Daoy (cell line): Measurements from ENCODE around the gene TMEM213. TPM values are rescaled to one million over a fixed set of nuclear protein-coding genes. Genes with fewer than 3 reads are reported as not detected.

Experiments
- DNase-seq: peaks from one replicate; pipeline ENCODE4 v3.0.0-alpha.2; 2015; ENCODE audit warnings: low read depth
- total RNA-seq: library from RNA; depleted of rRNA; stranded (reverse); fragments of >200 nt; shearing (Covaris generic); gene quantifications from 2 replicates; pipeline ENCODE4 v1.2.3, GENCODE V29; 2014; rRNA removed

TMEM213 gene, protein sequence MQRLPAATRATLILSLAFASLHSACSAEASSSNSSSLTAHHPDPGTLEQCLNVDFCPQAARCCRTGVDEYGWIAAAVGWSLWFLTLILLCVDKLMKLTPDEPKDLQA
- total RNA-seq = not detected in 2 replicates

DNA sequence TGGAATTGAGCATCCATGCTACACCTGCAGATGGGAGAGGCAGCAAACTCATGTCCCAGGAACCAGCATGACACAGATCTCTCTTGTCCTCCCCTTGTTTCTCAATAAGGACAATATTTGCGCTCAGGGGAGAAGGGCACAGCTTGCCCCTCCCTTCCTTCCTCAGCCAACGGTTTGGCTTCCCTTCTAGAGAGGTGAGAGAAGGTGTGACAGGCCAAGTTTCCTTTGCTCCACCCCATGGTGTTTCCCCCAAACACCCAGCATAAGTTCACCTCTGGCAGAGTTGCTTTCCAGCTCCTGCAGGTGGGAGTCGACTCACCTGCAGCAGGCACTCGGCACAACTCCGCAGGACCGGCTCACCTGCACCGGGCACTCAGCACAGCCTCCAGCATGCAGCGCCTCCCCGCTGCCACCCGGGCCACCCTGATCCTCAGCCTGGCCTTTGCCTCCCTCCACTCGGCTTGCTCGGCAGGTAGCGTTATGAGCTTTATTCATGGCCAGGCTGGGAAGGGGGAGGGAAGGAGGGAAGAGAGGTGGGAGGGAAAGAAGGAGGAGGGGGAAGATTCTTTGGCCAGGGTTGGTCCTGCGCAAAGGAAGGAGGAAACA is at the start of gene TMEM213, which contains the start of gene ATP6V0A4:
TMEM213 (plus strand) TSS at position 280 of the 606 bp plus-strand sequence; CDS start at position 391, 111 bp downstream.
ATP6V0A4 (minus strand) TSS at position 482 of the 606 bp plus-strand sequence. CDS start 26,949 bp downstream, outside the sequence.
- no peak for DNase-seq

DNA sequence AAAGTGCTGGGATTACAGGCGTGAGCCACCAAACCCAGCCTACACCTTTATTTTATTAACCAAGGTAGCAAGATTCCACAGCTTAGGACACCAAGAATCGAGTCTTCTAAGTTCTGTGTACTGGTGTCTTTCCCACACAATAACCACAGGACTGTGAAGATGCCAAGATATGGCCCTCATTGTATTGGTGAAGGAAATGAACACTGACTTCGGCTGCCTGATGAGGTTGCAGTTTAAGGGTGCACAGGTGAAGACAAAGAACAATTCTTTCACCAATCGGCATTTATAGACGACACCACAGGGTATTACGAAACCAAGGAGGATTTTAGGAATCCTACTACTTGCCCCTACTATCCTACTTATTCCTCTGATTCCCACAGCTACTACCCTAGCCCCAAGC is 49.1 kb upstream of the TMEM213 start:
- DNase-seq = no peak

DNA sequence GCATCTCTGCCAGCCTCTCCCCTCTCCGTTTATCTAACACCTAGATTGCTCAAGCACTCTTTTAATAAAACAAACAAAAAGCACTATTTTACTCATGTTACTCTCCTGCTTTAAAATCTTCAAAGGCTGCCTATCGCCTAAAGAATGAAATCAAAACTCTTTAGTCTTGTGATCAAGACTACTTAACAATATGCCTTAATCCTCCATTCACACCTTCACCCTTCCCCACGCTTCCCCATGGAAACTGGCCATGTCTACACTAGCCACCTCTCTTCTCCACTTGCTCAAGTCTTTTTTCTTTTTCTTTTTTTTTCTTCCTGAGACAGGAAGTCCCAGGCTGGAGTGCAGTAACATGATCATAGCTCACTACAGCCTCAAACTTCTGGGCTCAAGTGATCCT is 47.8 kb upstream of the TMEM213 start:
- no peak for DNase-seq

DNA sequence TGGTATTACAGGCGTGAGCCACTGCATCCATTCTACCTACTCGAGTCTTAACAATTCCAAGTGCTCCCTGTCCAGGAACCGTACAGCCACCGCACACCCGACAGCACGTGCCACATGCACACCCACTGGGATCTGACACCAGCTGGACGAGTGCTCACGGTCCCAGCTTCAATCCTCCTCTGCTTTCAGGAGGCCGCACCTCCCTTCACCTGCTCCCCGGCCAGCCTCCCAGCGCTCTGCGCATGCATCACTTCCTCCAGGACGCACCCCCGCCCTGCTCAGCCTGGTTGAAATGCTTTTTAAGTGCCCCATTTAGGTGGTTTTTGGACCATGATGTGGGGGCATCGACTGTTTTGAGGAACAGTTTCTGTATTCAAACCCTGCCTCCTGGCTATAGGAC is 47.3 kb upstream of the TMEM213 start:
- no peak for DNase-seq

DNA sequence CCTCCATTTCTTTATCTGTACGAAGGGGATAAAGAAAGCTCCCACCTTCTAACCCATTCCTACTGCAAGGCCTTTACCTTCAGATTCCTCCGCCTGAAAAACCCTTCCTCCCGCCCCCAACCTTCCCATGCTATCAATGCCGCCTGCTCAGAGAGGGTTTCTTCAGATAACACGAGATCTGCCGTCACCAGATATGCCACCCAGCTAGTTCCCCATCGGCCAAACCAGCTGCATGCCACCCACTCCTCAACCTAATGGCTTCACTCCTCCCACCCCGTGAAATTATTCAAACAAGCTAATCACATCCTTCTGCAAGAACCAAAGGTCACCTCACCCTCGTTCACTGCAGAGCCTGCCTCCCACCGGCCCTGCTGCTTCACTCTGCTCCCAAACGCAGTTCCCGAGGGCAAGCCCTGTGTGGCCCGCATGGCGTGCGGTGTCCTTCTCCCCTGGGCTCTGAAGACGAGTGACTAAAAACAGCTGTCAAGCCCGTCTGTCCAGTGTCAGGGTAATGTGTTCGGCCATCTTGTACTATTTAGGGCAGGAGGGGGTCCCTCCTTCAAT is 46.8 kb upstream of the TMEM213 start:
- no peak for DNase-seq

DNA sequence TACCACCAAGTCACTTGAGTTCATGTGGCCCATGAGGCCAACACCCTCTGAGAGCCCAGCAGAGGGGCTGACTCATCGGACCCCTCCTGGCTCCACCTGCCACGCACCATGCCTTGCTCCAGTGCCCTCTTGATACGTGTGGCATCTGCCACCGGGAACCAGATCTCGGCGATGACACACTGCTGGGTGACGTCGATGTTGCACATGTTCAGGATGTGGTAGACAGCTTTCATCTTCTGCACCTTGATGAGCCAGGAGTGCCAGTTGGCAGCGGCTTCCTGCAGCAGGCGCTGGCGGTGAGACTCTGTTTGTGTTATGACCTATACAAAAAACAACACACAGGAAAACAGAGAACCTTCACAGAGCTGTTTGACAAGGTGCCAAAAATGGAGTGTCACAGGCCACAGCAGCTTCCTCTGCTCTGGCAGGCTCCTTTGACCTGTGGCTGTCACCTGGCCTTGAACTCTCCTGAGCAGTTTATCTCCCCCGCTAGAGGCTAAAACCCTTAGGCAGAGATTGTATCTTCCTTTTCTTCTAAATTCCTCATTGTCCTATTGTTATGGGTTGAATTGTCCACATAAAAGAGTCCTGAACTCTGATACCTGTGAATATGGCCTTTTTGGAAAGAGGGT is 45.2 kb upstream of the TMEM213 start:
- DNase-seq = peak; percentile 90

DNA sequence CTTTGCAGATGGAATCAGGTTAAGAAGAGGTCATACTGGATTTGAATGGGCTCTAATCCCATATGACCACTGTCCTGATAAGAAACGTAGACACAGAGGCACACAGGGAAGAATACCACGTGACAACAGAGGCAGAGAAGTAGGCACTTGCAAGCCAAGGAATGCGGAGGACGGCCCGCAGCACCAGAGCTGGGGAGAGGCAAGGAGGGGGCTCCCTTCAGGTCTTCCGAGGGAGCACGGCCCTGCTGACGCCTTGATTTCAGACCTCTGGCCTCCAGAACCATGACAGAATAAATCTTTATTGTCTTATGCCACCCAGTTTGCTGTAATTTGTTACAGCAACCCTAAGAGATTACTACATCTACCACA is 44.7 kb upstream of the TMEM213 start:
- DNase-seq = no peak

DNA sequence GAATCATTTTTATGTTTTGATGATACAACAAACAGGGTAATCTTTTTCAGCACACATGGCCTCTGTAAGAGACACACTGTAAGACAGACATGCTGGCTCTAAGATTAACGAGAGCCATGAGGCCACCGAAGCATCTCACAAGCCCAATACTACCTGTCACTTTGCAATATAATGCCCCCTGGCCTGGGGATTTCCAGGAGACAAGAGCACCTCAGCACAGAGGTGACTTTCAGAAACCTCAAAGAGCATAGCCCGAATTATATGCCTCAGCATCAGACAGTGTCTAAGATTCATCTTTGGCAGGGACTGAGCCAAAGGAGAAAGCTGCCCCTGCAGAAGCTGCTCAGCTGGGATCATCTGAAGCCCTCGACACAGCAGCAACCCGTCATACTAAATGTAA is 44.2 kb upstream of the TMEM213 start:
- DNase-seq = no peak

DNA sequence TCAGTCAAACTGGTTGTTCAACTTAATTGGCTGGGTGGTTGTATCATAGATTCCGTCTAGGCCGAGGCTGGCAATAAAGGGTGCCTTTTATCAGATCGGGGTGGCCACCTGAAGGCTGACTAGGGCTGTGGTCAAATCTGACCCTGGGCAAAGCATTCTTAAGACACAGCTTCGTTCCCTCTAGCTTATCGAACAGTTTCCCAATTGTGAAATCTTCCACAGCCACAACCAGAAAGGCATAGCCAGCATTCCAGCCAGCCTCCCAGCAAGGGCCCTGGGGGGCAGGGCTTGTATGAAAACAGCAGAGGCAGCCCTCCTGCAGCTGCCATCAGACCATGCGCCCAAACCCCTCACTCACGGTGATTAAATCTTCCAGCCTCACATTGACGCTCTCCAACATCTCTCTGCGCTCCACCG is 42.5 kb upstream of the TMEM213 start:
- no peak for DNase-seq

DNA sequence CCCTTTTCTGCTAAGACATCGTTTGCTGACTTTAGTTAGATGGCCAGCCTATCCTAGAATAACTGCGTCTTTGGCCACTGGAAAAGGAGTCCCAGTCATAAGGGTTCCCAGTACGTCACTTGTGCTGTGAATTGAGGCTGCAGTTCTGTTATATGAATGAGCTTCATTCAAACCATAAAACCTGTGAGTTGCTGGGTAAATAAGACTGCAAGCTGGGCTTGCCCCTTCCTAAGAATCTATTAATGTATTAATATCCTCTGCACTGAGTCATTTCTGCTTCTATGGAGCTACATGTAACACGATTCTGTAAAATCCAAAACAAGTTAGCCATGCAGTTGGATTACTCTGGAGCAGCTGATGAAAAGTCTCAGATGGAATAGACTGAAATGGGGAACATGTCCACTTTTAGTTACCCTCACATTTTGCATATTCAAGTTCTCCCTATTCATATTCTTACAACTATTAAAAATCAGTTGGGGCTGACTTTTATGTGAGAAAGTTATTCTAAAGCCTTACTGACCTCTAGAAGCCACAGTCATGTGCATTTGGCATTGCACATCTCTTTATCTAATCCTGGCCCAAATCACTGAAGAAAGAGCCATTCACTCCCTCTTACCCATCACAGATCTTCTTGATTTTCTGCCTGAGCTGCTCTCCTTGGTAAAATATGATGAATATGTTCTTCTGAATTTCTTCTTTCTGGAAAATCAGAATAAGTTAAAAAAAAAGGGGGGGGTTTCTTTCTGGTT is 41.8 kb upstream of the TMEM213 start:
- DNase-seq = no peak

DNA sequence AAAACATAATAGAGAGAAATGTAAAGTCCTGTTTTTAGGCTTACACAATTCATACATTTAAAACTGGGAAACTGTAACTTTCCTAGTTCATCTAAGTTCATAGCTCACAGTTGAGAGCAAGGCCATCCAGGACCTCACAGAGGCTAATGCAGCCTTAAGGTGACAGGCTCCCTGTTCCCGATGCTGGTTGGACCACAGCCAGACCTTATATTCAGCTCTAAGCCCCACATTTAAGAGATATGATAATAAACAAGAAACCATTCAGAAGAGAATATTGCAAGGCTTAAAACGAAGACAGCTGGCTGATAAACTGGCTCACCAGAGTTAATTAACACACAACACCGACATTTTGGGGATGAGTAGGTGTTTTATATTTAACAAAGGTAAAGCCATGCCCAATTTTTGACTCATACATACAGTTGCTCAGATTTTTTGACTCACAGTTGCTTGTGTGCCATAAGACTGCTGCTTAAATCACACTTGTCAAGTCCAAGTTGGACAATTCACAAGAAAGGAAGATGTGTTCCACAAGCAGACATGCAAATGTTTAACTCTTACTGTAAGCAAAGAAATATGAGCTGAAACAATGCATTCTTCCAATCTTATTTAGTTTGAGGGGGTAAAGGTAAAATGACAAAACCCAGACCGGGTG is 41.1 kb upstream of the TMEM213 start:
- no peak for DNase-seq

DNA sequence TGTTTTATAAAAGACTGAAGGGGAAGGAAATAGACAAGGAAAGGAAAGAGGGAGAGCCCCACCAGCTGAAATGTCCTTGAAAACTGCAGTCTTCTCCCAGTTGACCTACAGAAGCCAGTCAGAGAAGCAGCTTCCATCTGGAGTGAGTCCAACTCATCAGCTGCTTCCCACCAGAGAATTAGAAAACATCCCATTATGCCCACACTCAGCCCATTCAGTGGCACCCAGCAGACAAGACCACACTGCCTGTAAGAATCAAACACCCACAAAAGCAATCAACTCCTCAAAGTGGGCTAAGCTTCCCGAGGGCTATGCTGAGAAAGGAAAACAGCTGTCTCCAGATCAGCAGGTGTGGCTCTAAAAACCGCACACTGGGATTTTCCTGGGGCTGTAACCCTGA is 29.6 kb upstream of the TMEM213 start:
- DNase-seq = no peak

DNA sequence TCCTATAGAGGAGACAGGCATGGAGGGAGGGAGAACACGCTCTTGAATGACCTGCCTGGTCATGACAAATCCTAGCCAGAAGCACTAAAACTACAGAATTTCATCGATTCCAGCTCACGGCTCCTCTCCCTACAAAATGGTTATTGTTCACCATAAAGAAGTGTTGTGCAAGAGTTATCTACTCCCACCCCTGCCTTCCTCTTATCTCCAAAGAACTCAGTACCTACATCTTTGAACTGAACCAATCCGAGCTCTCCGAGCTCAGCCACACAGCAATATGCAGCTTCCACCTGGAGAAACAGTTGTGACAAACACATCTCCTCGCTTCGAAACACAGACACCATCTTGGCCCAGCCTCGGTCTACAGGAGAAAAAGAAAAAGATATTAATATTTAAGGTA is 26.9 kb upstream of the TMEM213 start:
- DNase-seq = no peak

DNA sequence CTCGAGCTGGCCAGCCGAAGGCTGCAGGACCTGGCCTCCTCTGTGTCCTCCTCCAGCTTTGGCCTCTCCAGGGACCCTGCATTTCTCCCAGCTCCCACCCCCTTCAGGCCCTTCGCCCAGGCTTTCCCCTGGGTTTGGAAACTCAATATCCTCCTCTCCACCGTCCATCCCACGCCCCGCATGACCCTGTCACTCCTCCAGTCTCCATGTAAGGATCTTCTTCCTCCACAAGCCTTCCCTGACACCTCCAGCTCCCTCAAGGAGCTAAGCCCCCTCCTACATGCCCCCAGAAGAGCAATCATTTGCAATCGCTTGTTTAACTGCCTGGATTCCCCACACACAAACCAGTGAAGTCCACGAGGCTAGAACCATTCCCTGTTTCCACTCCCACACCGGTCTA is 24.6 kb upstream of the TMEM213 start:
- no peak for DNase-seq

DNA sequence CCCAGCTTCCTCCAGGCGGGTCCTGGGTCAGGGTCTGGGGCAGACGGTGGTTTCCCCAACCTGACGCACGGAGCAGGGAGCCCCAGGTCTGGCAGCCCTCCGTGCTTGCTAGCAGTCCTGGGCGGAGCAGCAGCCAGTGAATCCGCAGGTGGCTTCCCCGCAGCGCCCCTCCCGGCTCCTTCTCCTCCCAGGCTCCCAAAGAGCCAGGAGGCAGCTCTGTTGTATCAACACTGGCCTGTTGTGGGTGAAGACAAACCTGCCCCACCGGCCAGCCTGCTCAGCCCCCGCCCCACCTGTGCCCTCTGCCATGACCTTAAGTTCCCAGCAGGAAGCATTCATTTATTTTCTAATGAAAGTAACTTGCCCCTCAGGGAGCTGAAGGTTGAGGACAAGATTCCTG is 24.0 kb upstream of the TMEM213 start:
- no peak for DNase-seq

DNA sequence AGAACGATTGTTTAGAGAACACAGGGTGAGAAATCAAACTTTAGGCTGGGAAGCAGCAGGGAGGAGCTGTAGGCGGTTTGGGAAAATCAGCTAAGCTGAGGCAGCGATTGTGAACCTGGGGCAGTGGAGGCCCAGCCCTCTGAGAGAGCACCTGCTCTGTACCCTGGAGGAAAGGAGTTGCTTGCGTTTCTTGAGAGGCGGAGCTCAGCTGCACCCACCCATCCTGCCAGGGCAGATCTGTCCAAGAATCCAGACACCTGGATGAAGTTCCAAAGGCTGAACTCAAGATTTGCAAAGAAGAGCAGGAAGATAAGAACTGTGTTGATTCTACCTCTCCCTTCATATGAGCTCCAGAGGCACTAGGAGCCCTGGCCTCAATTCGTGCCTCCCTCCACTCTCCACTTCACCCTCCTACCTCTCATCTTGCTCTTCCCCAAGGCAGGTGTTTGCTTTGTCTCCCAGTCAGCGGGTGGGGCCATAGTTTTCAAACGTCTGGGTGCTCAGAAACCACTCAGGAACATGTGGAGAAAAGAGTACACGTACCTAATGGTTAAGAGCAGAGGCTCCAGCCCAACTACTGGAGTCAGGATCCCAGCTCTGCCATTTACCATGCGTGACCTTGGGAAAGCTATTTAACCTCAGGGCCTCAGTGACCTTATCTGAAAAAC is 21.5 kb upstream of the TMEM213 start:
- DNase-seq = no peak

DNA sequence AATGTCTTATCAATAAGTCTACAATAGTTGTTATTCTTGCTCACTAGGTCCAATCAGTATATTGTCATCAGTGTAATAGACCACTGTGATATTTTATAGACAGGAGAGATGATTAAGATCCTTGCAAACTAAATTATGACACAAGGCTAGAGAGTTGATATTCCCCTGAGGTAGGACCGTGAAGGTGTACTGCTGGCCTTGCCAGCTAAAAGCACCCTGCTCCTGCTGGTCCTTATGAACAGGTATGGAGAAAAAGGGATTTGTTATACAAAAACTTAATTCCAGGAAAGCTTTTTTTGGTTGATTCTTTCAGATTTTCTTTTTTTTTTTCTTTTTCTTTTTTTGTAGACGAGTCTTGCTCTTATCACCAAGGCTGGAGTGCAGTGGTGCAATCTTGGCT is 16.8 kb upstream of the TMEM213 start:
- DNase-seq = no peak

DNA sequence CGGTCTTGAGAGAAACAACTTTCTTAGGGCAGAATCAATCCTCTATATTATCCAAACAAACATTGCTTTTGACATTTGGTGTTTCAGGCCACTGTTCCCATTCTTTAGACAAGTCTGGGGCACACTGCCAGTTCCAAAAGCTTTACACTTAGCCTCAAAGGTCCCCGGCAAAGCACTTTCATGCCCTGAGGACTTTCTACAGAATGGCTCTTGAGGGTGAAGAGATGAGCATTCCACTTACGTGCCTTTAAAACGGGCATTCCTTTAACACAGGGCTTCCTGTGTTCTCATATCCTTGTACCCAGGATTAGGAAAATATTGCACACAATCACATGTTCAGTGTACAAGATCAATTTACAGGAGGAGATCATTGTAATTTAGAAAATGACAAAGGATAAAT is 13.1 kb upstream of the TMEM213 start:
- no peak for DNase-seq

DNA sequence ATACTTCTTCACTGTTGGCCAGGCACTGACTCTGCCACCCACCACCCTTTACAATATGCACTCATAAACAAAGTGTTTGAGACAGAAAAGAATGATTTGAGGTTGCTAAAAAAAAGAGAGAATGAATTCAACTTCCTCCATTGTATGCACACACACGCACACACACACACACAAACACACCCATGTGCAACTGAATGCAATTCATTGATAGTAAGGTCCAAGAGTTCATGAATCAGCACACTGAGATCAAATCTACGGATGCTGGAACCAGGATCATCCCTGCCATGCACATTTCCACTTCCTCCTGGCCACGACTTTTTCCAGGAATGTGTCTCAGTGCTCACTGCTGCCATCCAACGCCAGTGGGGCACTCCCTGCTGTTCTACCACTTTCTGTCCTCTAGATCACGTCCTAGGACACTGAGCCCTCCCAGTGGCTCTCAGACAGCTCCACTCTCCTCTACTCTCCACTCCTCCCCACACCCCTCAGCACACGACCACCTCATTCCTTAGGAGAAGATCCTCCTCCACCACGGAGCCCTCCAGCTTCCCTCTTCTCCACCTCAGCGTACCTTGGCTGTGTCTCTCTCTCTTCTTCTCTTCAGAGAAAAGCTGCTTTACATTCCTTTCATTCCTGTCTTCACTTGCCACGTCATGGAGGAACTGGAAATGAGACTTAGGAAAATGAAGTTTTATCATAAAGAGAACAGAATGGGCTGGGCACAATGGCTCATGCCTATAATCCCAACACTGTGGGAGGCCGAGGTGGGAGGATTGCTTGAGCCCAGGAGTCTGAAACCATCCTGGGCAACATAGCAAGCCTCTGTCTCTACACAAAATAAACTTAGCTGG is 12.0 kb upstream of the TMEM213 start:
- DNase-seq = peak; percentile 44

DNA sequence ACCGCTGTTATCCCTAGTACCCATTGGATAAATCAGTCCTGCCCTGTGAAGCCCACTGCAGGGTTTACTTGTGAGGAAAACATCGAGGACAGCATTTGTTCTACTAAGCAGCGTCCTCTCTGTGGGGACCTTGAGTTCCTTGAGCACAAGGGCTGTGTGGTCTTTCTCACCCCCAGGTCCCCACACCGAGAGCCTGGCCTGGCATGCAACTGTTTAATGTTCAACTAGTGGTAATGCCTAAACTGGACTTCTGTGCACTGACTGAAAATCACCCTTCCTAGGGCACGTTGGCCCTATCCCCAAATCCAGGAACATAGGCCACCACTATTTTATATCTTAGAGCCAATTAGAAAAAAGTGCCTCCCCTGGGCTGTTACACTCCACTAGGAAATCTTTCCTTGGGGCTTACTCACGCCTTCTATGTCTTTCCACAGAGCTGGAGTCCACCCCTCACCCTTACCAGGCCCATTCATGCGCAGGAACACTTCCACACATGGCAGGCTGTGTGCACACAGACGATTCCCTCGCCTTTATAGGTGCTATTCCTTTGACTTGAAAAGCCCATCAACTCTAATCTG is 1.7 kb upstream of the TMEM213 start:
- no peak for DNase-seq
